Upper lobe of left lung (tissue), 6 donors: ENCODE measurements around the gene ZBTB39. TPM values are rescaled to one million over a fixed set of nuclear protein-coding genes. Genes with fewer than 3 reads are reported as not detected.

Experiments used
- ATAC-seq, 2 donors: fragments of 200-7000 bp; cut with Tn5 transposase; one replicate each; pipeline ENCODE4 v1.9.1; 2022; ENCODE audit warnings: mild to moderate bottlenecking in 2 of 2, moderate library complexity in 2 of 2; ENCODE audit not compliant: low FRiP score in 2 of 2
- DNase-seq, 2 donors: peaks; one replicate each; pipeline ENCODE4 v3.0.0-alpha.2; 2019 to 2020
- H3K27ac ChIP-seq, 4 donors: fragments of 200-600 bp; sonication (generic); one replicate each; pipeline ENCODE4 v1.5.1; 2016 to 2019
- H3K27me3 ChIP-seq, 4 donors: fragments of 200-600 bp; sonication (generic); one replicate each; pipeline ENCODE4 v1.5.1; 2017 to 2019
- H3K36me3 ChIP-seq, 4 donors: fragments of 200-600 bp; sonication (generic); one replicate each; pipeline ENCODE4 v1.5.1; 2016 to 2019
- H3K4me1 ChIP-seq, 4 donors: fragments of 200-600 bp; sonication (generic); one replicate each; pipeline ENCODE4 v1.5.1; 2018 to 2019
- H3K4me3 ChIP-seq, 4 donors: fragments of 200-600 bp; sonication (generic); one replicate each; pipeline ENCODE4 v1.5.1; 2017 to 2019; ENCODE audit warnings: mild to moderate bottlenecking in 2 of 4, moderate library complexity in 1 of 4
- H3K9me3 ChIP-seq, 4 donors: fragments of 200-600 bp; sonication (generic); one replicate each; pipeline ENCODE4 v1.5.1; 2018 to 2019
- EP300 ChIP-seq, 4 donors: sonication (generic); formaldehyde crosslinking; IDR thresholded peaks; one replicate each; pipeline ENCODE4 v1.5.1; 2017; ENCODE audit warnings: antibody characterized with exemption in 4 of 4, control low read depth in 2 of 4
- POLR2A ChIP-seq, 4 donors: fragments of 450-650 bp; IDR thresholded peaks; one replicate each; pipeline ENCODE4 v1.5.1; 2016 to 2017; ENCODE audit warnings: antibody characterized with exemption in 4 of 4, mild to moderate bottlenecking in 2 of 4
- POLR2AphosphoS5 ChIP-seq, 2 donors: sonication (generic); formaldehyde crosslinking; IDR thresholded peaks; one replicate each; pipeline ENCODE4 v1.5.1; 2017; ENCODE audit warnings: antibody characterized with exemption in 2 of 2
- WGBS, 2 donors: methylation state at CpG; one replicate each; pipeline ENCODE4 v1.1.5; 2017 to 2018; 5-methylcytosine and 5-hydroxymethylcytosine counted together
- total RNA-seq, 6 donors: library from RNA; depleted of rRNA in 4 of 6; stranded (reverse); fragments of >200 nt in 4 of 6; gene quantifications; one replicate each; pipeline versions ENCODE4 v1.1.0 to v1.2.1, GENCODE V29; 2016 to 2021
- TF ChIP-seq, protein P1 (sequence below), 6 experiments: fragments of 450-650 bp in 4 of 6; fragments of 200-600 bp in 2 of 6; sonication (generic) in 2 of 6; IDR thresholded peaks; one replicate each; pipeline ENCODE4 v1.5.1; 2016 to 2019; ENCODE audit warnings: antibody characterized with exemption in 6 of 6
- donor health status: DM: no; HTN: no; CAD: no; lungs with moderate emphysema.
- donor health status: DM: no; HTN: yes; CAD: no; lungs with severe emphysema.

The ZBTB39 gene
- total RNA-seq, 6 donors from 2014 or later, result 3.2 to 9.4 (median 6.2) TPM

GRCh38 chr12:57033431-57033830, 27.1 kb upstream of the ZBTB39 start:
- H3K27ac ChIP-seq, result no peak overlapping the region
- no peak for TF ChIP-seq POLR2AphosphoS5 (IDR thresholded peaks at IDR 0.05)
- TF ChIP-seq EP300 (IDR thresholded peaks at IDR 0.05), result no peak
- no peak for TF ChIP-seq POLR2A (IDR thresholded peaks at IDR 0.05)
- TF ChIP-seq, protein P1, sequence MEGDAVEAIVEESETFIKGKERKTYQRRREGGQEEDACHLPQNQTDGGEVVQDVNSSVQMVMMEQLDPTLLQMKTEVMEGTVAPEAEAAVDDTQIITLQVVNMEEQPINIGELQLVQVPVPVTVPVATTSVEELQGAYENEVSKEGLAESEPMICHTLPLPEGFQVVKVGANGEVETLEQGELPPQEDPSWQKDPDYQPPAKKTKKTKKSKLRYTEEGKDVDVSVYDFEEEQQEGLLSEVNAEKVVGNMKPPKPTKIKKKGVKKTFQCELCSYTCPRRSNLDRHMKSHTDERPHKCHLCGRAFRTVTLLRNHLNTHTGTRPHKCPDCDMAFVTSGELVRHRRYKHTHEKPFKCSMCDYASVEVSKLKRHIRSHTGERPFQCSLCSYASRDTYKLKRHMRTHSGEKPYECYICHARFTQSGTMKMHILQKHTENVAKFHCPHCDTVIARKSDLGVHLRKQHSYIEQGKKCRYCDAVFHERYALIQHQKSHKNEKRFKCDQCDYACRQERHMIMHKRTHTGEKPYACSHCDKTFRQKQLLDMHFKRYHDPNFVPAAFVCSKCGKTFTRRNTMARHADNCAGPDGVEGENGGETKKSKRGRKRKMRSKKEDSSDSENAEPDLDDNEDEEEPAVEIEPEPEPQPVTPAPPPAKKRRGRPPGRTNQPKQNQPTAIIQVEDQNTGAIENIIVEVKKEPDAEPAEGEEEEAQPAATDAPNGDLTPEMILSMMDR (IDR thresholded peaks at IDR 0.05), result no peak
- no peaks in the 10 kb centered on the region for H3K9me3 ChIP-seq
- 85 to 94% methylated on average over 3 of the region's 3 CpGs for WGBS, 2 donors
- H3K4me3 ChIP-seq, result no peak overlapping the region
- ATAC-seq (no peak), DNase-seq (no peak)
- H3K36me3 ChIP-seq, result no peaks in the 10 kb centered on the region
- H3K4me1 ChIP-seq, result no peaks in the 10 kb centered on the region
- no peaks in the 10 kb centered on the region for H3K27me3 ChIP-seq

GRCh38 chr12:57031789-57032188, 25.4 kb upstream of the ZBTB39 start:
- Histone ChIP-seq H3K4me3 (no peak overlapping the region), H3K4me1 (no peaks in the 10 kb centered on the region), H3K36me3 (no peaks in the 10 kb centered on the region), H3K27me3 (no peaks in the 10 kb centered on the region), H3K27ac (no peak overlapping the region), H3K9me3 (no peaks in the 10 kb centered on the region)
- TF ChIP-seq EP300 (IDR thresholded peaks at IDR 0.05) (no peak), POLR2AphosphoS5 (IDR thresholded peaks at IDR 0.05) (no peak), POLR2A (IDR thresholded peaks at IDR 0.05) (no peak)
- TF ChIP-seq, protein P1 (IDR thresholded peaks at IDR 0.05), result no peak
- DNase-seq, result no peak
- WGBS, 2 donors, result 83 to 89% methylated on average over 7 of the region's 7 CpGs
- no peak for ATAC-seq

- peak in 1 of 2 donors; percentile 32 for DNase-seq
Observed at GRCh38 chr12:57031138-57031725, 24.9 kb upstream of the ZBTB39 start.

GRCh38 chr12:57029457-57029856, 23.1 kb upstream of the ZBTB39 start:
- Histone ChIP-seq H3K27me3 (no peaks in the 10 kb centered on the region), H3K9me3 (no peaks in the 10 kb centered on the region), H3K4me1 (no peaks in the 10 kb centered on the region), H3K27ac (no peak overlapping the region), H3K36me3 (no peaks in the 10 kb centered on the region), H3K4me3 (no peak overlapping the region)
- no peak for DNase-seq
- 96 to 99% methylated on average over 7 of the region's 7 CpGs for WGBS, 2 donors
- ATAC-seq, result no peak
- TF ChIP-seq EP300 (IDR thresholded peaks at IDR 0.05) (no peak), POLR2AphosphoS5 (IDR thresholded peaks at IDR 0.05) (no peak), POLR2A (IDR thresholded peaks at IDR 0.05) (no peak)
- TF ChIP-seq, protein P1 (IDR thresholded peaks at IDR 0.05), result no peak

More at GRCh38 chr12:57031138-57031725, 24.9 kb upstream of the ZBTB39 start:
- 15 to 25% methylated on average over 2 of the region's 2 CpGs for WGBS, 2 donors
- peak in 1 of 2 donors; percentile 37 for ATAC-seq
- no peak for TF ChIP-seq POLR2AphosphoS5 (IDR thresholded peaks at IDR 0.05)
- no peak for TF ChIP-seq POLR2A (IDR thresholded peaks at IDR 0.05)
- no peak for TF ChIP-seq EP300 (IDR thresholded peaks at IDR 0.05)
- TF ChIP-seq, protein P1 (IDR thresholded peaks at IDR 0.05), result no peak
- no peaks in the 10 kb centered on the region for H3K9me3 ChIP-seq
- H3K36me3 ChIP-seq, result no peaks in the 10 kb centered on the region
- no peaks in the 10 kb centered on the region for H3K4me1 ChIP-seq
- no peak overlapping the region for H3K4me3 ChIP-seq
- H3K27ac ChIP-seq, result no peak overlapping the region
- no peaks in the 10 kb centered on the region for H3K27me3 ChIP-seq

DNA sequence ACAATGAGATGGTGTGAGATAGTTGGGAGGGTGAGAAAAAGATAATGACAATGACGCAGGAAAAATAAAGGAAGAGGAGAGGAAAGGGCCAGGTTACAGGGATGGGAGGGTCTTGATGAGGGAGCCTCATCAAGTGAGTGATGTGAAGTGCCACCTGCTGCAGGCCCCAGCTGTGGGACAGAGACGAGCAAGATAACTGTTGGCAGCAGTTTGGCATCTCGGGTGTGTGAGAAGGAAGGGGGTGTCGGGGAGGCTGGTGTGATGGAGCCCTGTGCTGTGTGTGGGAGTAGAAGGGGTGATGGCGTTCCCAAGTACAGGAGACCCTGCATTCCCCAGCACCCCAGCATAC, 21.4 kb upstream of the ZBTB39 start:
- Histone ChIP-seq H3K36me3 (no peaks in the 10 kb centered on the region), H3K27me3 (no peaks in the 10 kb centered on the region), H3K27ac (no peak overlapping the region), H3K9me3 (no peaks in the 10 kb centered on the region), H3K4me3 (no peak overlapping the region), H3K4me1 (no peaks in the 10 kb centered on the region)
- ATAC-seq, result no peak
- 65 to 68% methylated on average over 5 of the region's 5 CpGs for WGBS, 2 donors
- no peak for DNase-seq
- TF ChIP-seq POLR2A (IDR thresholded peaks at IDR 0.05), result no peak
- TF ChIP-seq, protein P1 (IDR thresholded peaks at IDR 0.05), result no peak
- no peak for TF ChIP-seq EP300 (IDR thresholded peaks at IDR 0.05)
- no peak for TF ChIP-seq POLR2AphosphoS5 (IDR thresholded peaks at IDR 0.05)
